ENCODE results near the gene SLC22A3.

DNA sequence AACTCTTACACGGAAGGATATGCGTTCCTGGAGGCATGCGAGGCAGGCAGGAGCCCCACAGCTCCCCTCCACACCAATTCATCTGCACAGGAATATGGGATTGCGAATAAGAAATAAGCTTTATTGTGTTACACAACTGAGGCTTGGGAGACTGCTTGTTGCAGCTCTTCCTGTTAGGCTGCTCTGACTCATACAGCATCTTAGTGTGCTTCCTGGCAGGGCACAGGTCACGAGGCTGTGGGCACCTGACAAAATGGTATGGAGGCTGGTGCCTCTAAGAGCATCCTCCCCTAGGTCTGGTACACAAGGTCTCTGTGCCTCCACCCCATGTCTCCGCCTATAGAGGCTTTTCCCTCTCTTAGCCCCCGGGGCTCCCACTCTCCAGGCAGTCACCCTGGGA, 6.8 kb downstream of the SLC22A3 start:
- TF ChIP-seq CTCF (conservative IDR thresholded peaks at IDR 0.05 in 1 of 2, IDR thresholded peaks at IDR 0.05 in 1 of 2; ENCODE audit: low read depth in 1 of 2, low read length in 2 of 2), result no peak
- no peak for TF ChIP-seq EZH2 (IDR thresholded peaks at IDR 0.05; ENCODE audit: low read length, missing control alignments)

Data from fibroblast of lung (primary cell).